Measurements from ENCODE around the gene NUBP2.
A peak's percentile ranks its signal among the peaks of the same experiment; 100 is the strongest.

The NUBP2 gene

DNA sequence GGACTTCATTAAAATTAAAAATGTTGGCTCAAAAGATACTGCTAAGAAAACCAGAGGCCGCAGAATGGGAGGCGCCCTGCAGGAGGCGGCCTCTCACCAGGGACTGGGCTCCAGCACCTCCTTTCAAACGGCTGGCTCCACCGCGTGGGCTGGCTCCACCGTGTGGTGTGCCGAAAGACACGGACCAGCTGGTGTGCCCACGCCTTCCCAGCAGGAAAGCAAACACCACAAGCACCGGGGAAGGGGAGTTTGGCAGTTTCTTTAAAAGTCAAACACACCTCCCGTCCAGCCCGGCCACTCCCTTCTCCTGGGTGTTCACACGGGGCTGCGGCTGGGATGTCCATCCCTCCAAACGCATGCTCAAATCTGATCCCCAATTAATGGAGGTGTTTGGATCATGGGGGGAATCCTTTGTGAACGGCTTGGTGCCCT lies 30.0 kb downstream of the NUBP2 start:
- no peak for DNase-seq

DNA sequence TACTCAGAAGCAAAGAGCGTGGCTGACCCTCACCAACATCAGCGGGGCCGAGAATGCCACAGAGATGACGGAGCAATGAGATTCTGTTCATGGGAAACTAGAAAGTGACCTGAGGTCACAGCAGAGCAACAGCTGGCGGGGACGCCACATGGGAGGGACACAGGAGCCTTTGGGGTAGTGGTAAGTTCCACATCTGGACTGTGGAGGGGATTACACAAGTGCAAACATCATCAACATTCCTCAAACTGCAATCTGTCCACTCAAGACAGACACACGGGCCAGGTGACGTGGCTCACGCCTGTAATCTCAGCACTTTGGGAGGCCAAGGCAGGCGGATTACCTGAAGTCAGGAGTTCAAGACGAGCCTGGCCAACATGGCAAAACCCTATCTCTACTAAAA lies 32.7 kb downstream of the NUBP2 start:
- no peak for DNase-seq

DNA sequence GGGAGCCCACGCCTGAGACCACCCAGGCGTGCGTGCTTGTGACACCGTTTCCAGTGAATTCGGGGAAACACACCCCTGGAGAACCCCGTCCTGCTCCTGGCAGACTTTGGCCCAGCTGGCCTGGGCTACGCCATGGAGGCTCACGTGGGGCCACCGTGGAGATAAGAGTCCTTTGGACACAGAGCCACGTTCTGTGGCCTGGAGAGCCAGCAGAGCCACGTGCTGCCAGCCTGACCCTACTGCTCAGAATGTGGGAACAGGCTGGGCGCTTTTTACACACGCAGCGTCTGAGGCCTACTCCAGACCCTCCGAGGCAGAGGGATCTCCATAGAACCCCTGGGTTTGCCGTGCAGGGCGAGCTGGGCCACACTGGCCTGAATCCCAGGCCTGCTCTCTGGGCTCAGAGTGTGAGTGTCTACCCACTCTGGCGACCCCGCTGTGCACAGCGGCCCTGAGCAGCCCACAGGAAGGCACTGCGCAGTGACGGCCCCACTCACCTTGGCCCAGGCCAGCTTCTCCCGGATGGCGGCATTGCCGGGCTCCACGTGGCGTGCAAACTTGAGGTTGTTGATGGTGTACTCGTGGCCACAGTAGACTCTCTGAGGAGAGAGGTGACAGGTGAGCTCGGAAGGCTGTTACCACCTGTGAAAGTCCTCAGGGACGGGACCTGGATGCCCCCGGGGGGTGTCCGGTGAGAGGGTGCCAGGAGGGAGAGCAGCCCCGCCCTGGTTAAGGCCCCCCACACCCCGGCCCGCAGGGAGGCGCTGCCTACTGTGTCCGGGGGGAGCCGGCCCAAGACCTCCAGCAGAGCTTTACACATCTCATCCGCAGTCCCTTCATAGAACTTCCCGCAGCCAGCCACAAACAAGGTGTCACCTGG lies 33.9 kb downstream of the NUBP2 start:
- no peak for DNase-seq

DNA sequence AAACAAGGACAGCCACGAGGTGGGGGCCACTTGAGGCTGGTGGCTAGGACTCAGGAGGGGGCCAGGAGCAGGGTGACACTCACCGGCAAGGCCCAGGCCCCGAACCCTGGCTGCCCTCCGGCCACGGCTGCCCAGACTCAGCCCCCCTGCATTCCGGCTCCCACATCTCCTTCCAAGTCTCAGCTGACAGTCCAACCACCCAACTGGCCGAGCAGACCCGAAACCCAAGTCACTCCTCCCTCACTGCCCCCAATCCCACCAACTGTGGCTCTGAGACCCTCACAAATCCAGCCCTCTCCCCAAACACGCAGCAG lies 34.5 kb downstream of the NUBP2 start:
- no peak for DNase-seq

DNA sequence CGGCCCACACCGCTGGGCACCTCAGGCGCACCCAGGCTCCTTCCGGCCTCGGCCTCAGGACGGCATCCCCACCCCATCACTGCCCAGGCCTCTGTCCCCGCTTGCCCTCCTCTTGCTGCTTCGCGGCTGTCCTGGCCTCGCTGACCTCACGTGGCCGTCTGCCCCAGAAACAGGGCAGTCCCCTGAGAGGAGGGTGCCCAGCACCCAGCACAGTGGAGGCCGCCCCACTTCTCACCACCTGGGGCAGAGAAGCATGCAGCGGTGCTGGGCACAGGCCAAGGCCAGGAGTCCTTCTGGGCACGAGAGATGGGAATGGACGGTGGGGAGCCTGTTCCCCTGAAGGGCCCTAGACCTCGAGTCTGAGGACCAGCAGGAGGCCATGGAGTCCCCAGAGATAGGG lies 35.0 kb downstream of the NUBP2 start:
- no peak for DNase-seq

DNA sequence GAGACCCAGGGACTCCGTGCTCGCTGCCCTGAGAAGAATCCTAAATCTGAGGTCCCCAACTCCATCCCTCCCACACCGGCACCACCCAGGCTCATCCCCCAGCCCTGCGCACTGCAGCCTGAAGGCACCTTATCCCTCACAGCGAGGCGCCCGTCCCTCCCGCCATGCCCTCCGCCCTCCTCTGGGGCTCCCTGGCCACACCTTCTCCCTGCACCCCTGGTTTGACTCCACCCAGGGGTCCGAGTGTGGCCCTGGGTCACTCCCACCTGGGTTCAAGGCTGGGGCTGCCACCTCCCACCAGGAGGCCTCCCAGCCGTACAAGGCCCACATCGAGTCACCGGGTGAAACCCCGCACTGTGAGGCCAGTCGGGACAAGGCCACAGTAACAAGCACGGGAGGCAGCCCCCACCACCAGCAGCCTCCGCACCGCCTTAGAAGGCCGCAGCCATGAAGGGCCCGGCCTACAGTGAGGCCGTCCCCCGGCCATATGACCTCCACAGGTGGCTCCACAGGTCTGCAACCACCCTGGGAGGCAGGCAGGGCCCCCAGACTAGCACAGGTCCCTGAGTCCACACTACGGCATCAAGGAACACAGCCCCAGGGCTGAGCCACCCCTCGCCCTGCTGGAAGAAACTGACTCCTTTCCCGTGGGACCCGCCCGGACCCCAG lies 35.6 kb downstream of the NUBP2 start:
- DNase-seq = no peak

DNA sequence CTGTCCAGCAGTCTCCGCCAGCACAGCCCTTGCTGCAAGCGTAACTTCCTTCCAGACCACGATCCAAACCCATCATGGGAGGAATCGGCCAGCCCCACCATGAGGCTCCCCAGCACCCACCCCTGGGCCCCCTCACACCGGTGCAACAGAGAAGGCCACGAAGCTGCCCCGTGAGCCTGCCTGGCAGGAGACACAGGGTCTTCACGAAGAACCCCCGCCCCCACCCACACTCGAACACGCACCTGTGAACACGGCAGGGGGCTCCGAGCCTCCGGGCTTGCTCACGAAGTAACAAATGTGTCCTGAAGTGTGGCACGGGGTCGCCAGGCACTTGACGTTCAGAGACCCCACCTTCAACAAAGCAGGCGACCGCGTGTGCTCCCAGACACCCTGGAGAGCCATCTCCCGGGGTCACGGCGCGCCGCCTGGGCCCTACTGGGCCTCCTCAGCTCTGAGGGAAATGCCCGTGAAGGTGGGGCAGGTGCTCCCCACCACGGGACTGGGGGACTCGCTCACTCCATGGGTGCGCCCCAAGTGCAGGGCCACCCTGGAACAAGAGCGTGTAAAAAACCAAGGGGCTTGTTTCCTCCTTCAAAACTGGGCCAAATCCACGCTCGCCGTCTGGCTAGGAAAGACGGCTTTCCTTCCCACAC lies 36.2 kb downstream of the NUBP2 start:
- DNase-seq = no peak

DNA sequence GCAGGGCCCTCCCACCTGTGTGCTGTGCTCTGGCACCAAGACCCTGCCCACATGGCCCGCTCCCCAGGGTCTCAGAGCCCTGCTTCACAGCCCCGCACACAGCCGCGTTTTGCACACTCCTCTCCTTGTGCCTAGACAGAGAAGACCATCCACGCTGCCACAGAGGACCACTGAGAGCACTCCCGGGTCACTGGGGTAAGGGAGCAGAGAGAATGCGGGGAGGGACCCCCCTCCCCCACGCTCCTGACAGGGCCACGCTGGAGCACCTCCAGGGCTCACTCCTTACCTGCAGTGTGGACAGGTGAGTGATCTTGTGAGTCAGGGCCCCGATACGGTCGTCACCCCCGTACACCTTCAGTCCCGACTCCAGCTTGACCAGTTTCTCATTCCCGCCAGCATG lies 36.9 kb downstream of the NUBP2 start:
- DNase-seq = no peak

DNA sequence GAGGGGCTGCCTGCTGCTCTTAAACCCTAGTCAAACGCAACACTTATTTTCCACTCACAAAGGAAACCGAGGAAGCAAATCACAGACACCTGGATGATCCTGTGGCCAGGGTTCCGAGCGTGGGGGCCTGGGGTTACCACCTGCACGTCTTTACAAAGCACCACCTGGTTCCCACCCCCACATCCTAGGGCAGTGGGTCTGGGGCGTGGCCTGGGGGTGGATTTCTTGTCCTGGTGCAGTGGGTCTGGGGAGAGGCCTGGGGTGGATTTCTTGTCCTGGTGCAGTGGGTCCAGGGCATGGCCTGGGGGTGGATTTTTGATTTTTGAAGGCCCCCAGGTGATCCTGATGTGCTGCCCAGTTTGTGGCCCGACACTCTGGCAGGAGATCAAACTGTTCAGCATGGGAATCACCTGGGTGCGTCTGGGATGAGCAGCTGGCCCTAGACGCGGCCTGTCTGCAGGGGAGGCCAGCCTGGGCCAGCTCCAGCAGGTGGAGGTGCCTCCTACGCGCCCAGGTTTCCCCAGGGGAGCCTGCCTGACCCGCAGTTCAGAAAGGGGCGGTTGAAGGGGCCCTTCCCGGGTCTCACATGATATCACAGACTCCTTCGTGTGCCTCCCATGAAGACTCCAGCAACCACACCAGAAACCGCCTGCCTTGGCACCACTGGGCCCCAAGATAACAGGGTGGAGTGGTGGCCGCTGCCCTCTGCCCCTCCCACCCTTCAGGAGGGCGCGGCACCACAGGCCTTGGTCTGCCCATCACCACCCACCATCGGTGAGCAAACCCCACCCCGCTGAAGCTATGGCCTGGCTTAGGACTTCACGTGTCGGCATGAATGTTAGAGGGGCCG lies 37.6 kb downstream of the NUBP2 start:
- no peak for DNase-seq

DNA sequence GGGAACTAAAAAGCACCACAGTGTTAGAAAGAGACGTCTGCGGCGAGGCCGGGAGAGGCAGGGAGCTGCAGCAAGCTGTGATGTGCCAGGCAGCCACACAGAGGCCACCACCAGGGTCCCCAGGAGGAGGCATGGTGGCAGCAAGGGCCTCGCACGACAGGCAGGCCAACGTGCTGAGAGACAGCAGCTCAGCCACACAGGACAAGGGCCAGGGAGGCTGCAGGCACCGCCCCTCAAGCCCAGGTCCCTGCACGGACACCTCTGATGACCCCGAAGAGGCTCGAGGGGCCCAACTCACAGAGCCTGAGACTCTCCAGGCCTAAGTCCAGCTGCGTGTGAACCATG lies 38.2 kb downstream of the NUBP2 start:
- no peak for DNase-seq

DNA sequence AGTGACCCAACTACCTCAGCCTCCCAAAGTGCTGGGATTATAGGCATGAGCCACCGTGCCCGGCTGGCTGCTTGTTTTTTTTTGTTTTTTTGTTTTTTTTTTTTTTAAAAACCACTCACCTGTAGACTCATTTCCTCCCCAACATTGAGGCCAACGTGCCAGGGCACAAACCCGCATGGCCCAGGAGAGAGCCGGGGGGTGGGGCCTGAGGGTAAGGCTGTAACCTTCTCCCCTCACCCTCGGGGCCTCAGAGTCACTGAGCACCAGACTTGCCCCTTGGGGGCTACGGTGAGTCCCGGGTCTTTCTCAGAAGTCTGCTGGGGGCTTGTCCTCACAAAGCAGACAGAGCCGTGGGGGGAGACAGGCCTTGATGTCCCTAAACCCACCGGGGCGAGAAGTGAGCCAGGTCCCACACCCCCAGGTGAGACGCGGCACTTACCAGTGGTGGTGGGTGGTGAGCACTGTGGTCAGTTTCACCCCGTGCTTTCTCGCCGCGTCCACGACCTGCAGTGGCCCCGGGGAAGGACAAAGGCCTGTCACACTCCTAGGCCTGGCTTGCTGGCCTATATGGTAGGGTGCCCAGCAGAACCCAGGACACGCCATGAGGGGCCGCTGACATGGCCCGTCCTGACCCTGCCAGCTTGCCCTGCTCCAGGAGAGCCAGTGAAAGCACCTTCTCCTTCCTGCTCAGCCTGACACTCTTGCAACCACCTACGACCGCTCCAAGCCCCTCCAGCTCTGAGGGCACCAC lies 39.3 kb downstream of the NUBP2 start:
- no peak for DNase-seq

DNA sequence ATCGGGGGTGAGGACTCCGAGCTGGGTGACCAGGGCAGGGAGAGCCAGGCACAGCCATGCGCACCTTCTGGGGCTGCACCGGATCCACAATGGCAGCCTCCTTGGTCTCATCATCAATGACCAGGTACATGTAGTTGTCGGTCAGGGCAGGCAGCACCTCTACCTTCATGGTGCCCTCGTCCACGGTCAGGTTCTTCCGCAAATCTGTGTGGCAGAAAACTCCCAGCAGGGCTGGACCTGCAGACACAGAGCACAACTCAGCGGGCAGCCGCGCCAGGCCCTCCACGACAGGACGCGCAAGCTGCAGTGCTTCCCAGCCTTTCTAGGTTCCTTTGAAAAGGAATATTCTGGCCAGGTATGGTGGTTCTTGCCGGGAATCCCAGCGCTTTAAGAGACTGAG lies 40.0 kb downstream of the NUBP2 start:
- DNase-seq = no peak

DNA sequence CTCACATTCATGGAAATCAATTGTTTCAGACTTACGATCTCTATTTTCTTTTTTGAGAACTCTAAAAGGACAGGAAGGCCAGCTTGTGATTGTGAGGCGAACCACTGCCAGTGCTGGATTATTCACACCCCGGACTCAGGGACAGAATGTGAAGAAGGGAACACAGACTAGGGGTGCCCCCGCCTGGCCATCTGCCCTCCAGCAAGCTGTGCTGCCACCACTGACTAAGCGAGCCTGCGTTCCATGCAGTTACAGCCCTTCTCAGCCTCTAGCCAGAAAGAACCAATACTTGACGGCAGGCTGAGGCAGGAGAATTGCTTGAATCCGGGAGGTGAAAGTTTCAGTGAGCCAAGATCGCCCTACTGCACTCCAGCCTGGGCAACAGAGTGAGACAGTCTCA lies 41.1 kb downstream of the NUBP2 start:
- DNase-seq = no peak

DNA sequence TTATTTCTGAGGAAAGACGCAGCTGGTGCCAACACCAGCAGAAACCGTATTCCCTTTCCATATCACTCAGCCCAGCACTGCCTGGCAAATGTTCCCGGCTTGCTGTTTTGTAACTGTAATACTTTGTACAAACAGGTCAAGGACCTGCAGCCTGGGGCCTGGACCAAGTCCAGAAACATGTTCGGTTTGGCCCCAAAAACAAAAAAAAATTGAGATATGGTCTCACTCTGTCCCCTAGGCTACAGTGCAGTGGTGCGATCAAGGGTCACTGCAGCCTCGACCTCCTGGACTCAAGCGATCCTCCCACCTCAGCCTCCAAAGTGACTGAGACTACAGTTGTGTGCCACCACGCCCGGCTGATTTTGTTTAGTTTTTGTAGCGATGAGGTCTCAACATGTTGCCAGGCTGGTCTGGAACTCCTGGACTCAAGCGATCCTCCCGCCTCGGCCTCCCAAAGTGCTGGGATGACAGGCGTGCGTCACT lies 42.7 kb downstream of the NUBP2 start:
- no peak for DNase-seq

DNA sequence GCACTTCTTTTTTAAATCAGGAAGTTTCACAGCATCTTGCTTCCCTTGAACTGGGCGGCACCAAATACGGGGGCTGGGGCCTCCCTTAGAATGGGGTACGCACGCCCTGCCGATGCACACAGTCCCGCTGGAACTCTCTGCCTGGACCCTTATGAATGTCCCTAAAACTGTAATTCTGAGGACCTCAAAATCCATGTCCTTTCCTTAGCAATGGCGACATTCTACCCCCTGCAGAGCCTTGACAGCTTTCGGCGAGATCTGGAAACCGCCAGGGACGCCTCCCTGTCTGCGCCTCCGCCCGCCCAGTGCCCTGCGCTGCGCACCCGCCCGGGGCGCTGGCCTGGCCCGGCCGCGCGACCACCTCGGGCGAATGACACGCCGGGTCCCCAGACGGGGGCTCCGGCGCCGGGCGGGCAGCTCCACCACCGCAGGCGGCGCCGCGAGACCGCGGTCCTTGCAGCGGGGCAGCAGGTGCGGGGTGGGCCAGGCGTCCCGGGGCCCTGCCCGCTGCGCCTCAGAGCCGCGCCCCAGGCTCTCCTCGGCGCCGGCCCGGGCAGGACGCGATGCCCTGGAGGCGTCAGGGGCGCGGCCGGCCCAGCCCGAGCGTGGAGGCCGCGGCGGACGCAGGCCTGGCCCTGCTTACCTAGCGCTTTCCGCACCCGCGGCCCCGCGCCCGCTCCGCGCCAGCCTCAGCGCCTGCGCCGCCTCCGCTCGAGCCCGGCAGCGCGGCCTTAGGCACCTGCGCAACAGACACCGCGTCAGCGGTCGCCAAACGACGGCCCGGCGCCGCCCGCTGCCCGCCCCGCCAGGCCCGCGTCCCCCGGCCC lies 43.3 kb downstream of the NUBP2 start:
- DNase-seq = peak; percentile 34

DNA sequence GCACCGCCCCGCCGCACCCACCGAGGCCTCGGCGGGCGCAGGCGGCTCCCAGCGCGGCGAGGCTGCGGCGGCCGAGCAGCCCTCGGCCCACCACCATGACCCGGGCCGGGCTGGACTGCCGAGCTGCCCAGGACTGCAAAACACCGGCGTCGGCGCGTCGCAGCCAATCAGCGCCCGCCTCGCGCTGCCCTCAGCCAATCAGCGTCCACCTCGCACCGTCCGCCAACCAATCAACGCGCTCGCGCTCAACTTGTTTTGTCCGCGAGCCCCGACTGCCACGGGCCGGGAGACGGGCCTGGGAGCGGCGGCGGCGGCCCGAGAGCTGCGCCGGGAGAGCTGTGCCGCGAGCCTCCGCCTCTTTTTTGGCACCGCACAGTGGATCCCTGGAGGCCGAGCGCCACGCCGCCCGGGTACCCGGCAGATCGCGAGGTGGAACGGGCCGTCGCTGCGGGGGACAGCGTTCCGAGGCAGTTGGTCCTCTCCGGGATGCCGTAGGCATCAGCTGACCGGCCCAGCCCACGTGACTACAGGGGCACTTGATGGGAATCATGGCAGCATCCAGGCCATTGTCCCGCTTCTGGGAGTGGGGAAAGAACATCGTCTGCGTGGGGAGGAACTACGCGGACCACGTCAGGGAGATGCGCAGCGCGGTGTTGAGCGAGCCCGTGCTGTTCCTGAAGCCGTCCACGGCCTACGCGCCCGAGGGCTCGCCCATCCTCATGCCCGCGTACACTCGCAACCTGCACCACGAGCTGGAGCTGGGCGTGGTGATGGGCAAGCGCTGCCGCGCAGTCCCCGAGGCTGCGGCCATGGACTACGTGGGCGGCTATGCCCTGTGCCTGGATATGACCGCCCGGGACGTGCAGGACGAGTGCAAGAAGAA lies 44.2 kb downstream of the NUBP2 start, which contains the start of the genes FAHD1 and HAGH:
FAHD1 (plus strand) TSS at position 516 of the 883 bp plus-strand sequence; CDS start at position 549, 33 bp downstream.
HAGH (minus strand) TSS at position 135 of the 883 bp plus-strand sequence; CDS start at position 97, 38 bp downstream.
- peak; percentile 72 for DNase-seq

DNA sequence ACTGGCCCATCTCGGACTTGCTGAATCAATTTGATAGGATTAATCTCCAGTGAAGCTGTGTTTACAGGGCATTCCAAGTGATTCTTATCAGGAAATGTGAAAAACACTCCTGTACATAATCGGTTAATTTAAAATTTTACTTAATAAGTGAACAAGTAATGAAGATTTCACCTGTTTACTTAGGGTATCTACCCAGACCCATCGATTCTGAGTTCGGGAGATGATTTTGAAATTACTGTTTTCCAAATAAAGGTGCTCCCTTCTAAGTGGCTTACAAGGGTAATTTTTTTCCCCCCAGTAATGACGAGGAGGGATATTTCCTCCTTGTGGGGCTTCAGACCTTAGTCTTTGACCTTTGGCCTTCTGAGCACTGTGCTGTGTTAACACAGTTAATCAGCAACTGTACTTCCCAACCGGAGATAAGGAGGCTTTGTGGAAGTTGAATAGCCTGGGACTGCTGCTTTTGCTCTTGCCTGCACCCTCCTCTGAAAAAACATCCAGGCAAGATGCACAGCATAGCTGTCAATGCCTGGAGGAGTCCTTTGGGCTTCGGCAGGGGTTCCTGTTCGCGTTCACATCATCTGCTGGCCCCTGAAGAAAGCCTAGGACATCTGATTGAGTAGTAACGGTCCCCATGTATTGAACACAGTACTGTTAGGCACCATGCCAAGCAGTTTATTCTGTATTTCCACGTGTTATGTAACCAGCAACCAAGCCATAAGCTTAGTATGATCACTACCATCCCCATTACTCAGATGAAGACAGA lies 46.1 kb downstream of the NUBP2 start:
- DNase-seq = no peak

DNA sequence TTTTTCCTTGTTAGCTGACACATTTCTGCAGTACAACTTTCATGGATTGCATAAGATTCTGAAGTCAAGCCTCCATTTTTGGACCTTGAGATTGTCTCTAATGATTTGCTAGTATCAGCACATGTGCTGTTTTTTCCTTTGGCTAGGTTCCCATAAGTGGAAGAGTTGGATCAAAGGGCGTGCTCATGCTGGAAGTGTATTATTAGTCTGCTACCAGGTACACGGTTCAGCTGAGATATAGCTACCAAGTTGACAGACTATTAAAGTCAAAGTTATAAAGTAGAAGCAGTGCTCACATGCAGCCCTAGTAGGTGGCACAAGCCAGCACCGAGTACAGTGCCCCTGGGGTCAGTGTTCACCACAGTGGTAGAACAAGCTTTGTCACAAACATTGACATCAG lies 47.5 kb downstream of the NUBP2 start:
- DNase-seq = no peak
